Lower lobe of right lung (tissue), 2 donors: Measurements from ENCODE around the gene HS6ST3. TPM values are rescaled to one million over a fixed set of nuclear protein-coding genes. Genes with fewer than 3 reads are reported as not detected.
A peak's percentile ranks its signal among the peaks of the same experiment; 100 is the strongest.

Experiments
- ATAC-seq, 2 donors: fragments of 200-7000 bp; cut with Tn5 transposase; one replicate each; pipeline ENCODE4 v1.9.1; 2020 to 2022; ENCODE audit warnings: mild to moderate bottlenecking in 2 of 2, moderate library complexity in 2 of 2
- DNase-seq: peaks from one replicate; pipeline ENCODE4 v3.0.0-alpha.2; 2020
- H3K27ac ChIP-seq: fragments of 200-600 bp; one replicate; pipeline ENCODE4 v1.8.0; 2022
- H3K27me3 ChIP-seq: fragments of 200-600 bp; one replicate; pipeline ENCODE4 v1.8.0; 2022; ENCODE audit warnings: low read depth
- H3K36me3 ChIP-seq: fragments of 200-600 bp; one replicate; pipeline ENCODE4 v1.8.0; 2022; ENCODE audit warnings: mild to moderate bottlenecking
- H3K4me1 ChIP-seq: fragments of 200-600 bp; one replicate; pipeline ENCODE4 v1.8.0; 2022
- H3K4me3 ChIP-seq: fragments of 200-600 bp; one replicate; pipeline ENCODE4 v1.8.0; 2022; ENCODE audit warnings: mild to moderate bottlenecking
- H3K9me3 ChIP-seq: fragments of 200-600 bp; one replicate; pipeline ENCODE4 v1.8.0; 2022
- CTCF ChIP-seq: fragments of 200-600 bp; IDR thresholded peaks from one replicate; pipeline ENCODE4 v1.8.0; 2022; ENCODE audit warnings: antibody characterized with exemption, mild to moderate bottlenecking
- intact Hi-C: fragments of 100-400 bp; cut with DNase I; formaldehyde crosslinking; loops from one replicate; pipeline ENCODE4 v1.11.0; 2022
- total RNA-seq: library from RNA; stranded (reverse); fragmentation: NEBNext Ultra II Directional; extraction: Animal tissue kit (Norgen Biotek cat#: 25700); gene quantifications from one replicate; pipeline ENCODE4 v1.2.1, GENCODE V29; 2021
- donor health status: DM: no; HTN: yes; CAD: no; lungs with severe emphysema.

The HS6ST3 gene
- total RNA-seq, 1 donor from 2014 or later = 0.06 TPM

GRCh38 chr13:96810104-96810503 lies 720.2 kb downstream of the HS6ST3 start:
- ATAC-seq (no peak), DNase-seq (no peak)

GRCh38 chr13:96811049-96811448 lies 721.1 kb downstream of the HS6ST3 start:
- Histone ChIP-seq H3K27me3 (no peaks in the 10 kb centered on the region), H3K9me3 (no peaks in the 10 kb centered on the region), H3K36me3 (no peaks in the 10 kb centered on the region), H3K4me3 (no peak overlapping the region), H3K4me1 (no peaks in the 10 kb centered on the region), H3K27ac (no peak overlapping the region)
- ATAC-seq (no peak), DNase-seq (no peak)
- no peak for TF ChIP-seq CTCF
- intact Hi-C loops = no loop called here

More at GRCh38 chr13:96810104-96810503, 720.2 kb downstream of the HS6ST3 start:
- Histone ChIP-seq H3K27ac (no peak overlapping the region), H3K4me3 (no peak overlapping the region), H3K27me3 (no peaks in the 10 kb centered on the region), H3K4me1 (no peaks in the 10 kb centered on the region), H3K36me3 (no peaks in the 10 kb centered on the region), H3K9me3 (no peaks in the 10 kb centered on the region)
- intact Hi-C loops = no loop called here
- TF ChIP-seq CTCF = no peak

- H3K4me1 ChIP-seq = no peaks in the 10 kb centered on the region
- H3K9me3 ChIP-seq = no peaks in the 10 kb centered on the region
- no peak overlapping the region for H3K27ac ChIP-seq
- DNase-seq (no peak), ATAC-seq (no peak)
- no peaks in the 10 kb centered on the region for H3K36me3 ChIP-seq
- no peak for TF ChIP-seq CTCF
- H3K27me3 ChIP-seq = no peaks in the 10 kb centered on the region
- no peak overlapping the region for H3K4me3 ChIP-seq
- intact Hi-C loops = no loop called here
Observed at GRCh38 chr13:96816261-96816660, 726.4 kb downstream of the HS6ST3 start.

GRCh38 chr13:96816874-96817273 lies 727.0 kb downstream of the HS6ST3 start:
- no peaks in the 10 kb centered on the region for H3K4me1 ChIP-seq
- no peaks in the 10 kb centered on the region for H3K36me3 ChIP-seq
- H3K9me3 ChIP-seq = no peaks in the 10 kb centered on the region
- DNase-seq = no peak
- H3K4me3 ChIP-seq = no peak overlapping the region
- no peak for TF ChIP-seq CTCF
- intact Hi-C loops = no loop called here
- no peak overlapping the region for H3K27ac ChIP-seq
- H3K27me3 ChIP-seq = no peaks in the 10 kb centered on the region
- ATAC-seq = no peak

GRCh38 chr13:96817336-96817941 lies 727.5 kb downstream of the HS6ST3 start:
- intact Hi-C loops = no loop called here
- TF ChIP-seq CTCF = peak; percentile 45

More at GRCh38 chr13:96817336-96817941, 727.5 kb downstream of the HS6ST3 start:
- no peak overlapping the region for H3K4me3 ChIP-seq
- H3K27ac ChIP-seq = no peak overlapping the region
- no peaks in the 10 kb centered on the region for H3K4me1 ChIP-seq
- DNase-seq (no peak), ATAC-seq (no peak)
- no peaks in the 10 kb centered on the region for H3K27me3 ChIP-seq
- no peaks in the 10 kb centered on the region for H3K36me3 ChIP-seq
- no peaks in the 10 kb centered on the region for H3K9me3 ChIP-seq
